Uterus (tissue), 4 donors: Measurements from ENCODE around the gene SYTL3. TPM values are rescaled to one million over a fixed set of nuclear protein-coding genes. Genes with fewer than 3 reads are reported as not detected.

Experiments used
- DNase-seq, 2 donors: peaks; one replicate each; pipeline ENCODE4 v3.0.0-alpha.2; 2019 to 2020
- H3K27ac ChIP-seq, 2 donors: fragments of 200-600 bp; sonication (generic); 1 replicate in 1 of 2; 2 replicates in 1 of 2; pipeline ENCODE4 v1.5.1; 2016 to 2018
- H3K27me3 ChIP-seq, 2 donors: fragments of 200-600 bp; sonication (generic); one replicate each; pipeline ENCODE4 v1.5.1; 2018 to 2019; ENCODE audit warnings: control low read depth in 1 of 2
- H3K36me3 ChIP-seq, 2 donors: fragments of 200-600 bp; sonication (generic); one replicate each; pipeline ENCODE4 v1.5.1; 2019; ENCODE audit warnings: control low read depth in 1 of 2
- H3K4me1 ChIP-seq, 2 donors: fragments of 200-600 bp; sonication (generic); one replicate each; pipeline ENCODE4 v1.5.1; 2018 to 2019; ENCODE audit warnings: control low read depth in 1 of 2
- H3K4me3 ChIP-seq, 2 donors: fragments of 200-600 bp; sonication (generic); 1 replicate in 1 of 2; 2 replicates in 1 of 2; pipeline ENCODE4 v1.5.1; 2018 to 2019; ENCODE audit warnings: mild to moderate bottlenecking in 1 of 2
- H3K9me3 ChIP-seq, 2 donors: fragments of 200-600 bp; sonication (generic); one replicate each; pipeline ENCODE4 v1.5.1; 2019; ENCODE audit warnings: control low read depth in 1 of 2
- POLR2A ChIP-seq, 2 donors: fragments of 450-650 bp; IDR thresholded peaks; one replicate each; pipeline ENCODE4 v1.6.1; 2016; ENCODE audit warnings: antibody characterized with exemption in 2 of 2, mild to moderate bottlenecking in 1 of 2, moderate library complexity in 1 of 2
- intact Hi-C: fragments of 100-400 bp; cut with DNase I; formaldehyde crosslinking; loops from one replicate; pipeline ENCODE4 v1.15.1; 2023; ENCODE audit warnings: low total_unique reads
- total RNA-seq, 4 donors: library from RNA; depleted of rRNA in 3 of 4; stranded (reverse); fragments of >200 nt in 3 of 4; gene quantifications; one replicate each; pipeline versions ENCODE4 v1.1.0 to v1.2.4, GENCODE V29; 2014 to 2023
- TF ChIP-seq, protein P1 (sequence below), 4 experiments: fragments of 200-600 bp in 2 of 4; fragments of 450-650 bp in 2 of 4; sonication (generic) in 2 of 4; IDR thresholded peaks; one replicate each; pipeline ENCODE4 v1.5.1; 2016 to 2019; ENCODE audit warnings: antibody characterized with exemption in 4 of 4, mild to moderate bottlenecking in 2 of 4, moderate library complexity in 1 of 4
- donor health status: DM: yes; HTN: yes; CAD: no.

The SYTL3 gene
- total RNA-seq, 4 donors from 2014 or later, result 0.51 to 12.4 (median 3.3) TPM

DNA sequence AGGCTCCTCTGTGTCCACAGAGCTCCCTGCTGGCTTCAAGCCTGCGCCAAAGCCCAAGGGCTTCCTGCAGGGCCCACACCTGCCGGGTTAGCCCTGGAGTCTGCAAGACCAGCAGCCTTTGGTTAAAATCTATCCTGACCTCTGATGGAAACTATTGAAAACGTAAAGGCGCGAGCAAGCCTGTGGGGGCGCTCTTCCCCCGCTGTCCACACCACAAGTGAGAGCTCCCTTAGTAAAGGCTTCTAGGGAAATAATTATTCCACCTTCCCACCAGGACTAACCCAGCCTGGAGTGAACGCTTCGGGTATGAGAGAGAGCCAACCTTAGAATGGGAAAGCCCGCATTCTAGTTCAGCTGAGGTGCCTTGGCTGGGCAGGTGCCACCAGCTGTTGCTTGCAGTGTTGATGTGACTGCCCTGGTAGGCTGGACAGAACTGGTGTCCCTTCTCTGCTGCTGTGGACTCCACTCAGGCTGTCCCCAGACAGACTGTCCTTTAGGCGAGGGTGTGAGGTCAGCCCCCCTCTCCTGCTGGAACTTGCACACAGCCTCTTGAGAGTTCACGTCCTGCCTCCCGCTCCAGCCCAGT lies 68.7 kb downstream of the SYTL3 start:
- H3K27me3 ChIP-seq, result no peaks in the 10 kb centered on the region
- no peak overlapping the region for H3K27ac ChIP-seq
- no peaks in the 10 kb centered on the region for H3K9me3 ChIP-seq
- no peaks in the 10 kb centered on the region for H3K36me3 ChIP-seq
- no peak for TF ChIP-seq POLR2A (IDR thresholded peaks at IDR 0.05)
- TF ChIP-seq, protein P1, sequence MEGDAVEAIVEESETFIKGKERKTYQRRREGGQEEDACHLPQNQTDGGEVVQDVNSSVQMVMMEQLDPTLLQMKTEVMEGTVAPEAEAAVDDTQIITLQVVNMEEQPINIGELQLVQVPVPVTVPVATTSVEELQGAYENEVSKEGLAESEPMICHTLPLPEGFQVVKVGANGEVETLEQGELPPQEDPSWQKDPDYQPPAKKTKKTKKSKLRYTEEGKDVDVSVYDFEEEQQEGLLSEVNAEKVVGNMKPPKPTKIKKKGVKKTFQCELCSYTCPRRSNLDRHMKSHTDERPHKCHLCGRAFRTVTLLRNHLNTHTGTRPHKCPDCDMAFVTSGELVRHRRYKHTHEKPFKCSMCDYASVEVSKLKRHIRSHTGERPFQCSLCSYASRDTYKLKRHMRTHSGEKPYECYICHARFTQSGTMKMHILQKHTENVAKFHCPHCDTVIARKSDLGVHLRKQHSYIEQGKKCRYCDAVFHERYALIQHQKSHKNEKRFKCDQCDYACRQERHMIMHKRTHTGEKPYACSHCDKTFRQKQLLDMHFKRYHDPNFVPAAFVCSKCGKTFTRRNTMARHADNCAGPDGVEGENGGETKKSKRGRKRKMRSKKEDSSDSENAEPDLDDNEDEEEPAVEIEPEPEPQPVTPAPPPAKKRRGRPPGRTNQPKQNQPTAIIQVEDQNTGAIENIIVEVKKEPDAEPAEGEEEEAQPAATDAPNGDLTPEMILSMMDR (IDR thresholded peaks at IDR 0.05), result peak in 1 of 4 experiments; percentile 12
- H3K4me1 ChIP-seq, result no peaks in the 10 kb centered on the region
- no peak for DNase-seq
- intact Hi-C loops, result no loop called here
- H3K4me3 ChIP-seq, result no peak overlapping the region

DNA sequence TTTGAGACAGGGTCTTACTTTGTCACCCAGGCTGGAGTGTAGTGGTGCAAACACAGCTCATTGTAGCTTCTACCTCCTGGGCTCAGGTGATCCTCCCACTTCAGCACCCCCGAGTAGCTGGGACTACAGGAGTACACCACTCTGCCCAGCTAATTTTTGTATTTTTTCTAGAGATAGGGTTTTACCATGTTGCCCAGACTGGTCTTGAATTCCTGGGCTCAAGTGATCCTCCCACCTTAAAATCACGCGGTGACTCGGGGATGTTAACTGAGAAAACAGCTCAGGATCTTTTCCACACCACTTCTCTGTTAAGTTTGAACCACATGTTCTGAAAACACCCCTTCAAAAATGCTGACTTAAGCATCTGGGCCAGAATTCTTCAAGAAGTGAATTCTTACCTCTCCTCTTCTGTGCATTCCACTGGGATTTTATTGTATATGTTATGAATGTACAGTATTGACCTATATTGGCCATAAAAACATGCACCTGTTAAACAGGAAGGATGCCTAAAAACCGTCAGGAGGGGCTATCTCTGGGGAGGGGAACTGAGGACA lies 72.4 kb downstream of the SYTL3 start:
- Histone ChIP-seq H3K4me1 (no peaks in the 10 kb centered on the region), H3K4me3 (no peak overlapping the region), H3K27ac (no peak overlapping the region), H3K27me3 (no peaks in the 10 kb centered on the region), H3K36me3 (no peaks in the 10 kb centered on the region), H3K9me3 (no peaks in the 10 kb centered on the region)
- intact Hi-C loops, result no loop called here
- no peak for TF ChIP-seq POLR2A (IDR thresholded peaks at IDR 0.05)
- TF ChIP-seq, protein P1 (IDR thresholded peaks at IDR 0.05), result no peak
- no peak for DNase-seq

DNA sequence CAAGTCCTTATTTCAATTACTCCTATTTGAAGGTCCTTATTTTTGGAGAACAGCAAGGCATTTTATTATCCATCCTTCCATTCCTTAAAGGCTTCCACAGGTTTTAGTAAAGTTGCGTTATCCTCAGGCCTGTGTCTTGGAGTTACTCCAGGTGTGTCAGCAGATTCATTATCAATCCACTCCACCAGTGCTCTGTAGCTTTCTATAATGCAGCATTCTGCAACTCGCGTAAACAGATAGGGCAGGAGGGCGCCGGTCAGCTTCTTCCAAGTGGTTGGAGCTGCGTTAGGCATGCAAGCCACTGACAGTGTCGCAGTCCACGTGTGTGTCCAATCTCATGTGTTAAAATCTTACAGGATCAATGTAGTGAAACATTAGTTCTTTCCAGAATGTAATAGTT lies 75.8 kb downstream of the SYTL3 start:
- DNase-seq, result no peak
- Histone ChIP-seq H3K4me3 (no peak overlapping the region), H3K27me3 (no peaks in the 10 kb centered on the region), H3K9me3 (no peaks in the 10 kb centered on the region), H3K36me3 (no peaks in the 10 kb centered on the region), H3K27ac (no peak overlapping the region), H3K4me1 (no peaks in the 10 kb centered on the region)
- intact Hi-C loops, result no loop called here
- TF ChIP-seq POLR2A (IDR thresholded peaks at IDR 0.05), result no peak
- TF ChIP-seq, protein P1 (IDR thresholded peaks at IDR 0.05), result no peak

DNA sequence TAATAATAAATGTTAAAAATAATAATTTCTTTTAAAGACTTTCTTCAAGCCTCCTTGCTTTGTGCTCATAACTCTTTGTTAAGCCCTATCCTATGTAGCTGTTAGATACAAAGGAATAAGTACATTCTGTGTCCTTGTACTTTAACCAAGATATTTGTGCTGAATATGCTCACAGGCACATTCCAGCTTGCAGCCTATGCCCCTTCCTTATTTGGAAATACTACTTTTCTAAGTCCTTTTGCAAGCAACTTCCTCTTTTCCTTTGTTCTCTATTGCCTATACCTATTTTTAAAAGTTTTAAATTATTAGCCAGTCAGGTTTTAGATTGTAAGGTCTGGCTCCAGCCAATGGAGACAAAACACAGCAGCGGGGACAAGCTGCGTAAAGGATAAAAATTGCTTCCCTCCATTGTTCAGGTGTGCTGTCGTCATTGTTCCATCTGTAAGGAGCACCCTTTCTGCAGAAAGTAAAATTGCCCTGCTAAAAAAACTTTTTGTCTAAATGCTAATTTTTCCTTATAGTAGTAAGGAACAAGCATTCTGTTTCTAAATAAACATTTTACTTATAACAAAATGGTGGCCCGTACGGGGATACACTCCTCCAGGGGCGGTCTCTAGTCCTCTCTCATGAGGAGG lies 80.2 kb downstream of the SYTL3 start:
- no peak overlapping the region for H3K4me3 ChIP-seq
- TF ChIP-seq, protein P1 (IDR thresholded peaks at IDR 0.05), result no peak
- TF ChIP-seq POLR2A (IDR thresholded peaks at IDR 0.05), result no peak
- DNase-seq, result no peak
- peaks cover 0 to 3% of the 10 kb centered on the region in 2 donors for H3K9me3 ChIP-seq
- H3K27ac ChIP-seq, result no peak overlapping the region
- no peaks in the 10 kb centered on the region for H3K27me3 ChIP-seq
- intact Hi-C loops, result no loop called here
- H3K4me1 ChIP-seq, result no peaks in the 10 kb centered on the region
- no peaks in the 10 kb centered on the region for H3K36me3 ChIP-seq

DNA sequence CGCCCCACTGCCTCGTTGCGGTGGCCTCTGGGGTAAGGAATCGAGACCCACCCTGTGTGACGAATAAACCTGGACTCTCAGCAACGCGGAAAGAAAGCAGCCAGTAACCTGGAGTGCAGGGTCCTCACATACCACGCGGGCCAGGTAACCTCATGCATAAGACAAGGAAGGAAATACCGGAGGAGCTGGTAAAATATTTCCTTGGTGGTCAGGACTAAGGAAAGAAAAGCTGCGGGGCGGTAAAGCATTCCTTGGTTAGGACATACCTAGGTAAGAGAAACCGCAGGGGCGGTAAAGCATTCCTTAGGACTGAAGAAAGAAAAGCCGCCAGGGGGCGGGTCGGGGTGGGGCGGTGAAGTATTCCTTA lies 80.7 kb downstream of the SYTL3 start:
- Histone ChIP-seq H3K36me3 (no peaks in the 10 kb centered on the region), H3K27me3 (no peaks in the 10 kb centered on the region), H3K4me1 (no peaks in the 10 kb centered on the region), H3K4me3 (no peak overlapping the region), H3K27ac (no peak overlapping the region), H3K9me3 (peaks cover 0 to 3% of the 10 kb centered on the region in 2 donors)
- intact Hi-C loops, result no loop called here
- no peak for TF ChIP-seq POLR2A (IDR thresholded peaks at IDR 0.05)
- TF ChIP-seq, protein P1 (IDR thresholded peaks at IDR 0.05), result no peak
- DNase-seq, result no peak
